Endometrial microvascular endothelial cells (primary cell): ENCODE results near the gene RPS6KA1. TPM values are rescaled to one million over a fixed set of nuclear protein-coding genes. Genes with fewer than 3 reads are reported as not detected.

Experiments
- in situ Hi-C: cut with HindIII; loops from 2 replicates; pipeline ENCODE4 v1.10.0; 2017; ENCODE audit warnings: low sequenced_read_pairs, low pct_unique_long_range_greater_than_20kb; ENCODE audit errors: inconsistent ontology term
- total RNA-seq: library from RNA; depleted of rRNA; stranded (reverse); fragments of >200 nt; gene quantifications from one replicate; pipeline ENCODE4 v1.2.3, GENCODE V29; 2015; ENCODE audit errors: inconsistent ontology term

The RPS6KA1 gene
- total RNA-seq, 1 donor from 2014 or later: 31.8 TPM

GRCh38 chr1:26546819-26547218 is 17.3 kb downstream of the RPS6KA1 start:
- in situ Hi-C loops: no loop called here

GRCh38 chr1:26548841-26549240 is 19.3 kb downstream of the RPS6KA1 start:
- in situ Hi-C loops: no loop called here

GRCh38 chr1:26550946-26551345 is 21.4 kb downstream of the RPS6KA1 start:
- in situ Hi-C loops: no loop called here

DNA sequence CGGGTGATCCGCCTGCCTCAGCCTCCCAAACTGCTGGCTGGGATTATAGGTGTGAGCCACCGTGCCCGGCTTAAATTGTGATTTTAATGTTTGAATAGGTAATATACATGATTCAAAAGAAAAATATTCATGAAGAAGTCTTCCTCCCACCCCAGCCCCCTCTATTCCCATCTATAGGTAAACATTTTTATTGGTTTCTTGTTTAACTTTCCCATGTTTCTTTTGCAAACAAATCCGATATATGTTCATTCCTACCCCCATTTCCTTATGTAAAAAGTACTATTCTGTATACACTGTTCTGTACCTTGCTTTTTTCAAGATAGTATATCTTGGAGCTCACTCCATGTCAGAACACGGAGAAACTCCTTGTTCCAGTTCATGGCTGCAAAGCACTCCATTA is 23.2 kb downstream of the RPS6KA1 start:
- in situ Hi-C loops: no loop called here

GRCh38 chr1:26553942-26554682 is 24.6 kb downstream of the RPS6KA1 start:
- in situ Hi-C loops: no loop called here

GRCh38 chr1:26554781-26555180 is 25.2 kb downstream of the RPS6KA1 start:
- in situ Hi-C loops: no loop called here

GRCh38 chr1:26555550-26555981 is 26.0 kb downstream of the RPS6KA1 start:
- in situ Hi-C loops: no loop called here

DNA sequence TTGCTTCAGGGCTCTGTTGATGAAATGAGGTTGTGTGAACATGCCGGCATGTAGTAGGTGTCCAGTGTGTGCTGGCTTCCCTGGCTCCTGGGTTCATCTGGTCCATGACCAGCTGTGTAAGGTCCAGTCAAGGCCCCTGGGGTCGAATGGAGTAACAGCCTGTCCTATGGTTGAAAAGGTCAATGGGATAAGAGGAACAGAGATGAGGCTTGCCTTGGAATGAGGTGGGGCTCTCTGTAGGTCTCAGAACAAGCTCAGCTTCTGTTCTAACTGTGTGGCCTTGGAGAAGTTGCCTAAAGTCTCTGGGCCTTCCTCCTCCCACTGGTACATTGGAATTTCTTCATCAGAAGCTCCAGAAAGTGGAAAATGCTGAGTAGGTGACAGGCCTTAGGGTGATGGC is 26.6 kb downstream of the RPS6KA1 start:
- in situ Hi-C loops: no loop called here

DNA sequence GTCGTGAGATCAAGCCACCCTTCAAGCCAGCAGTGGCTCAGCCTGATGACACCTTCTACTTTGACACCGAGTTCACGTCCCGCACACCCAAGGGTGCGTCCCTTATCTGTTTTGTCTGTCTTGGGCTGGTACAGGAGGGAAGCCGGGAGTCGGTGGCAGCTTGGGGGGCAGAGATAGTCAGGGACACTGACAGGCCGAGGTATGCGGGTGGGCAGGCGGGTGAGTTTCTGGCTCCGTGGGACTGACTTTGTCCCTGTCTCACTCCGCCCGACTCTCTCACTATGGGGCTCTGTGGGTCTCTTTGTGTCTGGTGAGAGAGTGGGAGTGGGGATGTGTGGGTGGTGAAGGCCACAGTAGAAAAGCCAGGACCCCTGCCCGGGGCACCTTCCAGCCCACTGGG is 27.4 kb downstream of the RPS6KA1 start:
- in situ Hi-C loops: no loop called here

- in situ Hi-C loops: no loop called here
These were observed 29.1 kb downstream of the RPS6KA1 start for GRCh38 chr1:26558685-26559048.

GRCh38 chr1:26560403-26560780 is 30.8 kb downstream of the RPS6KA1 start:
- in situ Hi-C loops: no loop called here

DNA sequence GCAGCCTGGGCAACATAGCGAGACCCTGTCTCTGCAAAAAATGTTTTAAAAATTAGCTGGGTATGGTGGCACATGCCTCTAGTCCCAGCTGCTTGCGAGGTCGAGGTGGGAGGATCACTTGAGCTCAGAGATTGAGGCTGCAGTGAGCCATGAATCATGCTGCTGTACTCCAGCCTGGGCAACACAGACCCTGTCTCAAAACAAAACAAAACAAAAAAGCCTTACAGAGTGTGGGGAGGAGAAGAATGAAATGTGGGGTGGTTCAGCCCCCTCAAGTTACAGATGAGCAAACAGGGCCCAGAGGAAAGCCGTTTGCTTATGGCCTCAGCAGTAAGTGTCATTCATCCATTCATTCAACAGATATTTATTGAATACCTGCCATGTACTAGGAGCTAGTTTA is 40.7 kb downstream of the RPS6KA1 start:
- in situ Hi-C loops: no loop called here

DNA sequence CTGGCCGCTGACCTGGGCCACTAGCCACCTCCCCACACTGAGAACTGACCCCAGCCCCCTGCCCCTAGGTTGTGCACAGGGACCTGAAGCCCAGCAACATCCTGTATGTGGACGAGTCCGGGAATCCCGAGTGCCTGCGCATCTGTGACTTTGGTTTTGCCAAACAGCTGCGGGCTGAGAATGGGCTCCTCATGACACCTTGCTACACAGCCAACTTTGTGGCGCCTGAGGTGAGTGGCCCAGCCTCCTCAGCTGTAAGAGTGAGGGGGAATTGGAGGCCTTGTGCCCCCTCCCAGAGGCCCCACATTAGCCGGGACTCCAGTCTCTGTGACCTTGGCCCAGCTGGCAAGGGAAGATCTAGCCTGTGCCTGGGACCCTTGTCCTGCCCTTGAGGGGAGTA is 41.8 kb downstream of the RPS6KA1 start:
- in situ Hi-C loops: no loop called here

DNA sequence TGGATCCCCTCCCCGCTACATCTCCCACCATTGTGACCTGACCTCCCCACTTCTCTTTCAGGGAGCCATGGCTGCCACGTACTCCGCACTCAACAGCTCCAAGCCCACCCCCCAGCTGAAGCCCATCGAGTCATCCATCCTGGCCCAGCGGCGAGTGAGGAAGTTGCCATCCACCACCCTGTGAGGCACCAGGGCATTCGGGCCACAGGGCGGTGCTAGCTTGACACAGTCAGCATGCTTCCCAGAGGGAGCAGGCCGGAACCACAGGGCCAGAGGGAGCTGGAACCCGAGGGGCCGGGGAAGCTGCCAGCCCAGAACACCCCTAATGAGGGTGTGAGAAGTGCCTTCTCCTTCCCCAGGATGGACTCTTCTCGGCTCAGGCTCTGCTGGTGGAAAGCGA is 44.5 kb downstream of the RPS6KA1 start:
- in situ Hi-C loops: no loop called here

DNA sequence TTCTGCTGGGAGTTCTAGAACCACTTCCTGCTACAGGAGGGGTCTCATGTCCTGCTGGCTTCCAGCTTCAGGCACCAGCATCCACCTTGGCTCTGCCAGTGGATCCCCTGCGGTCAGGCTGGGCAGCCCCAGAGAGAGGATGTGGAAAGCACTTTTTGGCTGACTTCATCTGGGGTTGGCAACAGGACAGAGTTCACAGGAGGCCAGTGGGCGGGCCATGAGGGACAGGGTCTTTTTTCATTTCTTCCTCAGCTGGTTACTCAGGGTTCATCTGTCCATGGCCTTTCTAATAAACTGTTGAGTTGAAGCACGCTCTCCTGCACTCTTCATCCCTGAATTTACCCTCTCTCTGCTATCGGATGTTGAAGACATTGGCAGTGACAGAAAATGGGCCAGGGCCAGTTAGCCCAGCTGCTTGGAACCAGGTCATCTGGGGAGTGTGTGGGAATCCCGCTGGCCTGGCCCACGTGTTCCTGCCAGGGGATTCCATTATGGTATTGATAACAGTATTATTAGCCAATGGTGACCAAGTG is 45.2 kb downstream of the RPS6KA1 start:
- in situ Hi-C loops: no loop called here

DNA sequence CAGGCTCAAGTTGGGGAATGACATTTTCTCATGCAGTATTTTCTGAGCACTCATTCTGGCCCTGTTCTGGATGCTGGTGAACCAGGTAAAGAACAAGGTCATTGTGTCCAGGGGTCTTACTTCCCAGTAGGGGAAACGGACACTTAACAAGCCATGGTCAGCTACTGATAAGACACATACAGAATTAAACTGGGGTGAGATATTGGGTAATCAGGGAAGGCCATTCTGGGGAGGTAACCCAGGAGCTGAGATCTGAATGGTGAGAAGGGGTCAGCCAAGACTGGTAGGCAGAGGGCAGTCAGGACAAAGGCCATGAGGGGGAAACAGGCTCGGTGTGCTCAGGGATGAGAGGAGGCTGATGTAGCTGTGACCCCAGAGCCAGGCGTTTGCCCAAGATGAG is 45.8 kb downstream of the RPS6KA1 start:
- in situ Hi-C loops: no loop called here

DNA sequence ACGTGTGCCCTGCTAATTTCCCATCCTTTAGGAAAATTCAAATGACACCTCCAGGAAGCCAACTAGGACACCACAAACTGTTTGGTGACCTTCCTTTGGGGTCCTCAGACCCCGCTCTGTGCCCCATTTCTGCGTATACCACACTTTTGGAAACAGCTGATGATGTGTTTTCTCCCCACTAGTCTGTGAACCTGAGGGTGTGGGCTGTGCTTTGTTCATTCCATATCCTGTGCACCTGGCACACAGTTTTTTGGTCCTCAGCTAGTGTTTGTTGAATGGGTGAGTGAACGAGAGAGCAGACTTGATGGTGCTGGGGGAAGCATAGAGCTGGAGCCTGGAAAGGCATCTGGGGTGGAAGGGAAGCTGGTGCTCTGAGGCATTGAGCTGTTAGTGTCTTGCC is 48.6 kb downstream of the RPS6KA1 start:
- in situ Hi-C loops: no loop called here

- in situ Hi-C loops: no loop called here
These were observed 50.1 kb downstream of the RPS6KA1 start for GRCh38 chr1:26579681-26580111.

DNA sequence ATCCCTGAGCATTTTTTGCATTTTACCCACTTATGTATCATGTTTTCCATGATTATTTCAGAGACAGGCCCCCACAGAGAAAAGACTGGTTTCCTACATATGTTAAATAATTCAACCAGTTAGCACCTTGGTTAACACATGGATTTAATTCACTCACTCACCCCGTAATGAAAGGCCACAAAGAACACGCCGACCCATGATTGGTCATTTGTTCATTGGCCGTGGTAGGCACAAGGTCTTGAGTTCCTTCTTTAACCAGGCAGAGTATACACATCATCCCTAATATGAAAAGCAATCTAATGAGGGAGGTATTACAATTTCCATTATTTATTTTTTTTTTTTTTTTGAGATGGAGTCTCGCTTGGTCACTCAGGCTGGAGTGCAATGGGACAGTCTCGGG is 50.6 kb downstream of the RPS6KA1 start:
- in situ Hi-C loops: no loop called here

- in situ Hi-C loops: no loop called here
These were observed 51.7 kb downstream of the RPS6KA1 start for GRCh38 chr1:26581287-26581651.
